ENCODE measurements around the gene ARHGEF33.

ARHGEF33 gene

GRCh38 chr2:38957972-38958371, 68.3 kb downstream of the ARHGEF33 start:
- Histone ChIP-seq H3K9me3 (ENCODE audit: control insufficient read depth, insufficient read depth, low read length) (no peaks in the 10 kb centered on the region), H3K27ac (ENCODE audit: low read length) (no peak overlapping the region), H3K27me3 (ENCODE audit: control insufficient read depth, insufficient read depth, low read length) (peaks cover 2% of the 10 kb centered on the region; the same call in 1 of the 2 replicates), H3K4me3 (ENCODE audit: low read length) (no peak overlapping the region), H3K4me1 (ENCODE audit: control insufficient read depth, insufficient read depth, low read length) (0 out of 2 replicates have a peak, but pooled peaks cover 2% of the 10 kb centered on the region), H3K36me3 (ENCODE audit: control insufficient read depth, insufficient read depth, low read length) (no peaks in the 10 kb centered on the region)
- no CpG with 5 or more reads among the region's 5 CpGs for WGBS (ENCODE audit: insufficient coverage, insufficient read length)
- DNase-seq (ENCODE audit: low read depth, low spot score), result no peak

- no CpG with 5 or more reads among the region's 24 CpGs for WGBS (ENCODE audit: insufficient coverage, insufficient read length)
- Histone ChIP-seq H3K4me1 (ENCODE audit: control insufficient read depth, insufficient read depth, low read length) (0 out of 2 replicates have a peak, but pooled peaks cover 2% of the 10 kb centered on the region), H3K36me3 (ENCODE audit: control insufficient read depth, insufficient read depth, low read length) (no peaks in the 10 kb centered on the region)
Measured at GRCh38 chr2:38959466-38959865, 69.8 kb downstream of the ARHGEF33 start.

GRCh38 chr2:38959938-38960608, 70.4 kb downstream of the ARHGEF33 start:
- Histone ChIP-seq H3K27ac (ENCODE audit: low read length) (no peak overlapping the region), H3K36me3 (ENCODE audit: control insufficient read depth, insufficient read depth, low read length) (no peaks in the 10 kb centered on the region), H3K4me3 (ENCODE audit: low read length) (peak overlapping the region; percentile 16; the same call in 1 of the 2 replicates), H3K4me1 (ENCODE audit: control insufficient read depth, insufficient read depth, low read length) (0 out of 2 replicates have a peak, but pooled peaks cover 2% of the 10 kb centered on the region), H3K27me3 (ENCODE audit: control insufficient read depth, insufficient read depth, low read length) (peaks cover 2% of the 10 kb centered on the region; the same call in 1 of the 2 replicates), H3K9me3 (ENCODE audit: control insufficient read depth, insufficient read depth, low read length) (no peaks in the 10 kb centered on the region)
- no CpG with 5 or more reads among the region's 97 CpGs for WGBS (ENCODE audit: insufficient coverage, insufficient read length)
- peak; percentile 63 for DNase-seq (ENCODE audit: low read depth, low spot score)

More at GRCh38 chr2:38959466-38959865, 69.8 kb downstream of the ARHGEF33 start:
- no peaks in the 10 kb centered on the region for H3K9me3 ChIP-seq (ENCODE audit: control insufficient read depth, insufficient read depth, low read length)
- no peak overlapping the region for H3K4me3 ChIP-seq (ENCODE audit: low read length)
- H3K27me3 ChIP-seq (ENCODE audit: control insufficient read depth, insufficient read depth, low read length), result peaks cover 2% of the 10 kb centered on the region; the same call in 1 of the 2 replicates
- DNase-seq (ENCODE audit: low read depth, low spot score), result no peak
- H3K27ac ChIP-seq (ENCODE audit: low read length), result no peak overlapping the region

GRCh38 chr2:38960609-38961320, 71.1 kb downstream of the ARHGEF33 start:
- Histone ChIP-seq H3K4me1 (ENCODE audit: control insufficient read depth, insufficient read depth, low read length) (0 out of 2 replicates have a peak, but pooled peaks cover 2% of the 10 kb centered on the region), H3K9me3 (ENCODE audit: control insufficient read depth, insufficient read depth, low read length) (no peaks in the 10 kb centered on the region), H3K27ac (ENCODE audit: low read length) (no peak overlapping the region), H3K27me3 (ENCODE audit: control insufficient read depth, insufficient read depth, low read length) (peaks cover 2% of the 10 kb centered on the region; the same call in 1 of the 2 replicates), H3K36me3 (ENCODE audit: control insufficient read depth, insufficient read depth, low read length) (no peaks in the 10 kb centered on the region), H3K4me3 (ENCODE audit: low read length) (peak overlapping the region; percentile 16; the same call in 1 of the 2 replicates)
- WGBS (ENCODE audit: insufficient coverage, insufficient read length), result no CpG with 5 or more reads among the region's 34 CpGs
- DNase-seq (ENCODE audit: low read depth, low spot score), result no peak

GRCh38 chr2:38966006-38966405, 76.3 kb downstream of the ARHGEF33 start:
- Histone ChIP-seq H3K4me3 (ENCODE audit: low read length) (no peak overlapping the region), H3K27ac (ENCODE audit: low read length) (no peak overlapping the region), H3K4me1 (ENCODE audit: control insufficient read depth, insufficient read depth, low read length) (no peaks in the 10 kb centered on the region), H3K27me3 (ENCODE audit: control insufficient read depth, insufficient read depth, low read length) (no peaks in the 10 kb centered on the region; the same call in 1 of the 2 replicates), H3K36me3 (ENCODE audit: control insufficient read depth, insufficient read depth, low read length) (no peaks in the 10 kb centered on the region), H3K9me3 (ENCODE audit: control insufficient read depth, insufficient read depth, low read length) (no peaks in the 10 kb centered on the region)
- DNase-seq (ENCODE audit: low read depth, low spot score), result no peak
- no CpG with 5 or more reads among the region's 5 CpGs for WGBS (ENCODE audit: insufficient coverage, insufficient read length)

- Histone ChIP-seq H3K27ac (ENCODE audit: low read length) (no peak overlapping the region), H3K4me1 (ENCODE audit: control insufficient read depth, insufficient read depth, low read length) (peaks cover 1% of the 10 kb centered on the region; the same call in 1 of the 2 replicates), H3K9me3 (ENCODE audit: control insufficient read depth, insufficient read depth, low read length) (no peaks in the 10 kb centered on the region), H3K27me3 (ENCODE audit: control insufficient read depth, insufficient read depth, low read length) (no peaks in the 10 kb centered on the region), H3K36me3 (ENCODE audit: control insufficient read depth, insufficient read depth, low read length) (no peaks in the 10 kb centered on the region), H3K4me3 (ENCODE audit: low read length) (no peak overlapping the region)
- DNase-seq (ENCODE audit: low read depth, low spot score), result no peak
- WGBS (ENCODE audit: insufficient coverage, insufficient read length), result no CpG with 5 or more reads among the region's 1 CpG
Measured at GRCh38 chr2:38966678-38967077, 77.0 kb downstream of the ARHGEF33 start.

- no peak for DNase-seq (ENCODE audit: low read depth, low spot score)
- no peaks in the 10 kb centered on the region for H3K36me3 ChIP-seq (ENCODE audit: control insufficient read depth, insufficient read depth, low read length)
- no peaks in the 10 kb centered on the region for H3K9me3 ChIP-seq (ENCODE audit: control insufficient read depth, insufficient read depth, low read length)
- H3K27ac ChIP-seq (ENCODE audit: low read length), result no peak overlapping the region
- no peak overlapping the region for H3K4me3 ChIP-seq (ENCODE audit: low read length)
- no CpG with 5 or more reads among the region's 2 CpGs for WGBS (ENCODE audit: insufficient coverage, insufficient read length)
- no peaks in the 10 kb centered on the region for H3K27me3 ChIP-seq (ENCODE audit: control insufficient read depth, insufficient read depth, low read length)
- H3K4me1 ChIP-seq (ENCODE audit: control insufficient read depth, insufficient read depth, low read length), result peaks cover 1% of the 10 kb centered on the region; the same call in 1 of the 2 replicates
Measured at GRCh38 chr2:38968021-38968420, 78.3 kb downstream of the ARHGEF33 start.

GRCh38 chr2:38971377-38971776, 81.7 kb downstream of the ARHGEF33 start:
- Histone ChIP-seq H3K4me3 (ENCODE audit: low read length) (no peak overlapping the region), H3K27ac (ENCODE audit: low read length) (no peak overlapping the region), H3K9me3 (ENCODE audit: control insufficient read depth, insufficient read depth, low read length) (no peaks in the 10 kb centered on the region), H3K36me3 (ENCODE audit: control insufficient read depth, insufficient read depth, low read length) (no peaks in the 10 kb centered on the region), H3K27me3 (ENCODE audit: control insufficient read depth, insufficient read depth, low read length) (no peaks in the 10 kb centered on the region), H3K4me1 (ENCODE audit: control insufficient read depth, insufficient read depth, low read length) (peaks cover 1% of the 10 kb centered on the region; the same call in 1 of the 2 replicates)
- WGBS (ENCODE audit: insufficient coverage, insufficient read length), result no CpG with 5 or more reads among the region's 4 CpGs
- DNase-seq (ENCODE audit: low read depth, low spot score), result no peak

- no peaks in the 10 kb centered on the region for H3K27me3 ChIP-seq (ENCODE audit: control insufficient read depth, insufficient read depth, low read length)
- no peak for DNase-seq (ENCODE audit: low read depth, low spot score)
- no peaks in the 10 kb centered on the region for H3K9me3 ChIP-seq (ENCODE audit: control insufficient read depth, insufficient read depth, low read length)
- no peaks in the 10 kb centered on the region for H3K36me3 ChIP-seq (ENCODE audit: control insufficient read depth, insufficient read depth, low read length)
- no peak overlapping the region for H3K4me3 ChIP-seq (ENCODE audit: low read length)
- peaks cover 1% of the 10 kb centered on the region; the same call in 1 of the 2 replicates for H3K4me1 ChIP-seq (ENCODE audit: control insufficient read depth, insufficient read depth, low read length)
- H3K27ac ChIP-seq (ENCODE audit: low read length), result no peak overlapping the region
Measured at GRCh38 chr2:38973266-38973665, 83.6 kb downstream of the ARHGEF33 start.

- H3K4me1 ChIP-seq (ENCODE audit: control insufficient read depth, insufficient read depth, low read length), result peaks cover 1% of the 10 kb centered on the region; the same call in 1 of the 2 replicates
- no peaks in the 10 kb centered on the region for H3K9me3 ChIP-seq (ENCODE audit: control insufficient read depth, insufficient read depth, low read length)
- H3K27me3 ChIP-seq (ENCODE audit: control insufficient read depth, insufficient read depth, low read length), result no peaks in the 10 kb centered on the region
- no peak overlapping the region for H3K4me3 ChIP-seq (ENCODE audit: low read length)
- no peaks in the 10 kb centered on the region for H3K36me3 ChIP-seq (ENCODE audit: control insufficient read depth, insufficient read depth, low read length)
- no CpG with 5 or more reads among the region's 6 CpGs for WGBS (ENCODE audit: insufficient coverage, insufficient read length)
- DNase-seq (ENCODE audit: low read depth, low spot score), result no peak
- no peak overlapping the region for H3K27ac ChIP-seq (ENCODE audit: low read length)
Measured at GRCh38 chr2:38975042-38975441, 85.4 kb downstream of the ARHGEF33 start.

Data from iPS DF 6.9 (cell line).